CD14-positive monocyte (primary cell): ENCODE data around the gene SMAD3. TPM values are rescaled to one million over a fixed set of nuclear protein-coding genes. Genes with fewer than 3 reads are reported as not detected.
A peak's percentile ranks its signal among the peaks of the same experiment; 100 is the strongest.

Source experiments
- DNase-seq, 3 donors: peaks; one replicate each; pipeline ENCODE4 v3.0.0-alpha.2; 2011 to 2022
- H2AFZ ChIP-seq: 2 replicates; pipeline ENCODE4 v1.6.0; 2012; ENCODE audit warnings: mild to moderate bottlenecking, low read depth, low read length, inconsistent platforms; ENCODE audit not compliant: insufficient read depth, poor library complexity, severe bottlenecking
- H3K27ac ChIP-seq, 2 donors: 1 replicate in 1 of 2; 2 replicates in 1 of 2; pipeline ENCODE4 v1.5.1; 2012 to 2013; ENCODE audit warnings: low read length in 2 of 2, control low read depth in 1 of 2, inconsistent platforms in 1 of 2, low read depth in 1 of 2, mild to moderate bottlenecking in 1 of 2
- H3K27me3 ChIP-seq, 2 donors: one replicate each; pipeline versions ENCODE4 v1.6.0 to v1.6.1; 2011 to 2013; ENCODE audit warnings: low read length in 2 of 2; ENCODE audit not compliant: control insufficient read depth in 2 of 2, insufficient read depth in 2 of 2
- H3K36me3 ChIP-seq, 2 donors: replicated peaks in 1 of 2; 1 replicate in 1 of 2; 2 replicates in 1 of 2; pipeline versions ENCODE4 v1.5.1 to v1.6.1; 2012 to 2013; ENCODE audit warnings: low read length in 2 of 2, control low read depth in 1 of 2, inconsistent platforms in 1 of 2, mild to moderate bottlenecking in 1 of 2; ENCODE audit not compliant: insufficient read depth in 2 of 2, control insufficient read depth in 1 of 2
- H3K4me1 ChIP-seq, 2 donors: 1 replicate in 1 of 2; 2 replicates in 1 of 2; pipeline versions ENCODE4 v1.5.1 to v1.6.1; 2012 to 2013; ENCODE audit warnings: low read length in 2 of 2, control low read depth in 1 of 2, inconsistent platforms in 1 of 2, mild to moderate bottlenecking in 1 of 2, moderate library complexity in 1 of 2; ENCODE audit not compliant: insufficient read depth in 2 of 2, control insufficient read depth in 1 of 2
- H3K4me2 ChIP-seq: replicated peaks from 2 replicates; pipeline ENCODE3; 2012; ENCODE audit warnings: low read length, moderate library complexity, mild to moderate bottlenecking; ENCODE audit not compliant: poor library complexity, severe bottlenecking; ENCODE audit errors: extremely low read depth
- H3K4me3 ChIP-seq, 3 experiments: fragments of 200-600 bp in 1 of 3; sonication (generic) in 1 of 3; replicated peaks in 1 of 3; 1 replicate in 2 of 3; 2 replicates in 1 of 3; pipeline ENCODE4 v1.5.1; 2011 to 2013; ENCODE audit warnings: low read length in 3 of 3, mild to moderate bottlenecking in 3 of 3, control low read depth in 2 of 3, low read depth in 2 of 3, inconsistent platforms in 1 of 3, moderate library complexity in 1 of 3
- H3K79me2 ChIP-seq: 2 replicates; pipeline ENCODE4 v1.6.0; 2012; ENCODE audit warnings: mild to moderate bottlenecking, control low read depth, inconsistent platforms, low read length, moderate library complexity; ENCODE audit not compliant: insufficient read depth
- H3K9ac ChIP-seq: 2 replicates; pipeline ENCODE4 v1.6.0; 2017; ENCODE audit warnings: low read length, mild to moderate bottlenecking; ENCODE audit not compliant: insufficient read depth, poor library complexity, severe bottlenecking
- H3K9me3 ChIP-seq, 2 donors: replicated peaks in 1 of 2; 1 replicate in 1 of 2; 2 replicates in 1 of 2; pipeline versions ENCODE4 v1.5.1 to v1.6.1; 2012 to 2013; ENCODE audit warnings: low read length in 2 of 2, control low read depth in 1 of 2; ENCODE audit not compliant: control insufficient read depth in 1 of 2, insufficient read depth in 1 of 2
- H4K20me1 ChIP-seq: 2 replicates; pipeline ENCODE4 v1.6.0; 2012; ENCODE audit warnings: mild to moderate bottlenecking, low read length, control low read depth, moderate library complexity; ENCODE audit not compliant: insufficient read depth
- H3K27ac Mint-ChIP-seq, 7 donors: one replicate each; pipeline ENCODE4 v1.8.0; 2020; ENCODE audit warnings: mild to moderate bottlenecking in 7 of 7, mixed read lengths in 7 of 7, moderate library complexity in 6 of 7, inconsistent platforms in 2 of 7
- H3K27me3 Mint-ChIP-seq, 3 donors: one replicate each; pipeline ENCODE4 v1.8.0; 2021 to 2022; ENCODE audit warnings: low read depth in 3 of 3, mild to moderate bottlenecking in 3 of 3, mixed read lengths in 3 of 3, moderate library complexity in 3 of 3, inconsistent platforms in 1 of 3
- H3K36me3 Mint-ChIP-seq, 2 donors: one replicate each; pipeline ENCODE4 v1.8.0; 2020; ENCODE audit warnings: mixed read lengths in 2 of 2, inconsistent platforms in 1 of 2, mild to moderate bottlenecking in 1 of 2
- H3K4me1 Mint-ChIP-seq: one replicate; pipeline ENCODE4 v1.8.0; 2020; ENCODE audit warnings: mild to moderate bottlenecking, mixed read lengths
- H3K4me3 Mint-ChIP-seq, 2 donors: one replicate each; pipeline ENCODE4 v1.8.0; 2020; ENCODE audit warnings: mild to moderate bottlenecking in 2 of 2, mixed read lengths in 2 of 2, moderate library complexity in 1 of 2
- H3K9me3 Mint-ChIP-seq, 7 donors: one replicate each; pipeline ENCODE4 v1.8.0; 2020 to 2022; ENCODE audit warnings: mixed read lengths in 7 of 7, mild to moderate bottlenecking in 6 of 7, moderate library complexity in 6 of 7, inconsistent platforms in 2 of 7
- WGBS: methylation state at CpG from one replicate; pipeline ENCODE4 v1.1.5; 2013; ENCODE audit warnings: missing lambda C conversion rate; ENCODE audit not compliant: insufficient coverage; 5-methylcytosine and 5-hydroxymethylcytosine counted together
- intact Hi-C, 2 donors: fragments of 100-400 bp; cut with micrococcal nuclease; formaldehyde crosslinking; loops; one replicate each; pipeline versions ENCODE4 v1.15.0 to v1.15.1; 2023
- polyA plus RNA-seq, 3 donors: library from polyadenylated mRNA; depleted of rRNA in 1 of 3; unstranded in 2 of 3; stranded (reverse) in 1 of 3; fragments of 300-500 nt in 2 of 3; fragments of >200 nt in 1 of 3; fragmentation: Illumina TruSeq in 2 of 3; gene quantifications; 1 replicate in 2 of 3; 2 replicates in 1 of 3; pipeline ENCODE4 v1.2.3, GENCODE V29; 2012 to 2021
- TF ChIP-seq, protein P1 (sequence below): fragments of 200-600 bp; IDR thresholded peaks from one replicate; pipeline ENCODE4 v1.8.0; 2022; ENCODE audit warnings: antibody characterized with exemption, mild to moderate bottlenecking

SMAD3 gene
- polyA plus RNA-seq, 3 donors: 4.4 to 41.7 (median 5.4) TPM

DNA sequence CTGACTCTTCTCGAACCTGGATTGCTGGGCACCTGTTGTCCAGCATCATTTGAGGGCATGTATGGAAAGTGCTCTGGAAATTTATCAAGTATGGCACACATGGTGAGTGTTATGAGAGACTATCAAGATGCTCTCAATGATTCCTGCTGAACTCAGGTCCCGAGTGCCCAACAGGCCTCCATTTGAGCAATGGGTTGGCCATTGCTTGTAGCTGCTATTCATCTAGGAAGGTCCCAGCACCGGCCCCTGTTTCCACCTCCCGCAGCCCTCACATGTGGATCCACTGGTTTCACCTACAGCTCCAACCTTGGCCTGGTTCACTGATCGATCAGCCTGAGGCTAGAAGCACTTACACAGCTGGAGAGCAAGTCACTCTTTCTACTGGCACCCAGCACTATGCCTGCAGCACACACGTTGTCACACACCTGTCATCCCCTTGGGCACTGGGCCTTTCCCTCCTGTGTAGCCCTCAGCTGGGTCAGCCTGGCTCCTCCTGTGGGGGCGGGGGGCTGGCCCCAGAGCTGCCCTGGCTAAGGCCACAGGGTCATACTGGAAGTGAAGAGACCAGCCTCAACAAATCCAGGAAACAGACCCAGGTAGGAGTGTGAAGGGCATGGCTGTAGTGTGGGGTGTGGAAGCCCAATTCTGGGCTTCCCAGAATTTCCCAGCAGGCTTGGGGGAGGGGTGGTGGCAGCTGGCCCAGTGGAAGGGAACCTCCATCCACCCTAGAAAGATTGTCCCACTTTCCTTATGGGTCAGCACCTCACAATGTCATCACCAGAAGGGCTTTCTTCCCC is 41.7 kb upstream of the SMAD3 start:
- WGBS: 98% methylated on average over 5 of the region's 7 CpGs
- Histone ChIP-seq H3K36me3 (no peaks in the 10 kb centered on the region), H3K79me2 (no peaks in the 10 kb centered on the region), H3K4me3 (peak overlapping the region in 1 of 3 experiments; percentile 54), H2AFZ (no peak overlapping the region), H3K9ac (peak overlapping the region; percentile 40), H3K4me2 (peak overlapping the region; percentile 55), H3K9me3 (no peaks in the 10 kb centered on the region), H4K20me1 (no peaks in the 10 kb centered on the region), H3K27ac (peak overlapping the region; percentile 84 to 97), H3K27me3 (no peaks in the 10 kb centered on the region), H3K4me1 (peaks cover 79 to 88% of the 10 kb centered on the region in 2 donors)
- Mint-ChIP-seq H3K4me3 (peak overlapping the region in 1 of 2 donors; percentile 70), H3K27ac (peak overlapping the region; percentile 94 to 99 (median 99)), H3K36me3 (peaks cover 9 to 10% of the 10 kb centered on the region in 2 donors), H3K4me1 (peaks cover 84% of the 10 kb centered on the region), H3K27me3 (peaks cover 0 to 2% (median 0%) of the 10 kb centered on the region in 3 donors), H3K9me3 (peaks cover 0 to 2% (median 0%) of the 10 kb centered on the region in 7 donors)
- peak in 2 of 3 donors; percentile 26 to 72 for DNase-seq
- TF ChIP-seq, protein P1, sequence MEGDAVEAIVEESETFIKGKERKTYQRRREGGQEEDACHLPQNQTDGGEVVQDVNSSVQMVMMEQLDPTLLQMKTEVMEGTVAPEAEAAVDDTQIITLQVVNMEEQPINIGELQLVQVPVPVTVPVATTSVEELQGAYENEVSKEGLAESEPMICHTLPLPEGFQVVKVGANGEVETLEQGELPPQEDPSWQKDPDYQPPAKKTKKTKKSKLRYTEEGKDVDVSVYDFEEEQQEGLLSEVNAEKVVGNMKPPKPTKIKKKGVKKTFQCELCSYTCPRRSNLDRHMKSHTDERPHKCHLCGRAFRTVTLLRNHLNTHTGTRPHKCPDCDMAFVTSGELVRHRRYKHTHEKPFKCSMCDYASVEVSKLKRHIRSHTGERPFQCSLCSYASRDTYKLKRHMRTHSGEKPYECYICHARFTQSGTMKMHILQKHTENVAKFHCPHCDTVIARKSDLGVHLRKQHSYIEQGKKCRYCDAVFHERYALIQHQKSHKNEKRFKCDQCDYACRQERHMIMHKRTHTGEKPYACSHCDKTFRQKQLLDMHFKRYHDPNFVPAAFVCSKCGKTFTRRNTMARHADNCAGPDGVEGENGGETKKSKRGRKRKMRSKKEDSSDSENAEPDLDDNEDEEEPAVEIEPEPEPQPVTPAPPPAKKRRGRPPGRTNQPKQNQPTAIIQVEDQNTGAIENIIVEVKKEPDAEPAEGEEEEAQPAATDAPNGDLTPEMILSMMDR: no peak
- intact Hi-C loops: loop anchor here in 1 of 2 donors (10.0 kb wide), 1 partner anchor 61 kb away; no protein-coding TSS in a partner anchor

DNA sequence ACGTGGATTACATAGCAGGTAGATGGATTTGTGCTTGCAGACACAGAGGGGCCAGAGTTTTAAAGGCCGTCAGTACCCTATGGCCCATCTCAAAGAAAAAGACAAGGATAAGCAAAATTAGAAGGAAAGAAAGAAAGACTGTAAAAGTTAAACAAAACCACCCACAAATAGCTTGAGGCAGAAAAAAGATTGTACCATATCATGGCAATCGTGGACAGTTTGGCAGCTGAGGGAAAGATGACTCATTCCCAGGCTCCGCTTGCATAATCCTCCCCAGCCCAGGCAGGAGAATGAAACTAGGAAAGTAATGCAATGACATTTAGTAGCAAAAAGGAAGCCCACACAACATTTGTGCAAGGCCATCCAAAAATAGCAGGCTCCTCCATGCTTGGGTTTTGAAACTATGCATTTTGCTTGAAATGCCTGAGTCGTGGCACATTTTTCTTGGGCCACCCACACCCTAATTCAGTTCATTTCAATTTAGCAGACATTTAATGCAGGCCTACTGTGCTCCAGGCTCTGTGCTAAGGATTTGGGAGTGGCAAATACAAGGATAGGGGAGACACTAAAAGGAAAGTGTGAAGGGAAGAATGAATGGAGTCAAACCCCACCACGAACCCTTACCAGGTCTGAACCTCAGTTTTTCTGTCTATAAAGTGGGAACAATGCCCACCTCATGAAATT is 40.9 kb upstream of the SMAD3 start:
- Histone ChIP-seq H3K27ac (peak overlapping the region; percentile 84 to 97), H4K20me1 (no peaks in the 10 kb centered on the region), H3K27me3 (no peaks in the 10 kb centered on the region), H3K36me3 (no peaks in the 10 kb centered on the region), H3K9me3 (no peaks in the 10 kb centered on the region), H3K4me1 (peaks cover 74 to 81% of the 10 kb centered on the region in 2 donors), H3K79me2 (no peaks in the 10 kb centered on the region), H3K4me3 (peak overlapping the region in 2 of 3 experiments; percentile 11 to 54), H3K9ac (peak overlapping the region; percentile 40), H3K4me2 (peak overlapping the region; percentile 55), H2AFZ (no peak overlapping the region)
- Mint-ChIP-seq H3K27ac (peak overlapping the region; percentile 94 to 99 (median 99)), H3K9me3 (peaks cover 0 to 2% (median 0%) of the 10 kb centered on the region in 7 donors), H3K27me3 (peaks cover 0 to 2% (median 0%) of the 10 kb centered on the region in 3 donors), H3K36me3 (peaks cover 9 to 10% of the 10 kb centered on the region in 2 donors), H3K4me1 (peaks cover 77% of the 10 kb centered on the region), H3K4me3 (peak overlapping the region; percentile 47 to 70)
- DNase-seq: peak; percentile 93 to 95 (median 95)
- intact Hi-C loops: loop anchor here in 1 of 2 donors (10.0 kb wide), 1 partner anchor 60 kb away; no protein-coding TSS in a partner anchor
- WGBS: 0% methylated on average over 1 of the region's 6 CpGs
- TF ChIP-seq, protein P1: no peak
